Testis (tissue), 2 donors: Measurements from ENCODE around the gene CCDC196.

Experiments used
- POLR2A ChIP-seq: fragments of 450-650 bp; IDR thresholded peaks from one replicate; pipeline ENCODE4 v1.6.1; 2017; ENCODE audit warnings: antibody characterized with exemption, mild to moderate bottlenecking, moderate library complexity
- TF ChIP-seq, protein P1 (sequence below), 3 experiments: fragments of 450-650 bp in 2 of 3; fragments of 200-600 bp in 1 of 3; sonication (generic) in 1 of 3; IDR thresholded peaks; one replicate each; pipeline ENCODE4 v1.5.1; 2016 to 2019; ENCODE audit warnings: antibody characterized with exemption in 3 of 3, mild to moderate bottlenecking in 2 of 3, moderate library complexity in 1 of 3

DNA sequence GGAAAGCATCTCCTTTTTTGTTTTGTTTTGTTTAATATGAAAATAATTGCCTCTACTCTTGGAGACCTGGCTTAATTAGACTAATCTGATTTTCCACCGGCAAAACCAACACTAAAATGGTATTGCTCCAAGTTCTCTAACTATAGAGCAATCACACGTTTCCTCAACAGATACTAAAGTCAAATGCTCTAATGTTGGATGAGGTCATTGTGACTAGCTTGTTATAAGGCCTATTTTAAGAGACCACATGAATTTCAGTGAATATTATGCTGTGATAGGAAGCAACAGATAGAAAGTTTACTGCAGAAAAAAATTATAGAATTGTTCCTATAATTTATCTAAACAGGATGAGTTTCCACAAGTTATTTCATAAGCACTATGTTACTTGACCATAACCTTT lies 3.3 kb upstream of the CCDC196 start:
- TF ChIP-seq, protein P1, sequence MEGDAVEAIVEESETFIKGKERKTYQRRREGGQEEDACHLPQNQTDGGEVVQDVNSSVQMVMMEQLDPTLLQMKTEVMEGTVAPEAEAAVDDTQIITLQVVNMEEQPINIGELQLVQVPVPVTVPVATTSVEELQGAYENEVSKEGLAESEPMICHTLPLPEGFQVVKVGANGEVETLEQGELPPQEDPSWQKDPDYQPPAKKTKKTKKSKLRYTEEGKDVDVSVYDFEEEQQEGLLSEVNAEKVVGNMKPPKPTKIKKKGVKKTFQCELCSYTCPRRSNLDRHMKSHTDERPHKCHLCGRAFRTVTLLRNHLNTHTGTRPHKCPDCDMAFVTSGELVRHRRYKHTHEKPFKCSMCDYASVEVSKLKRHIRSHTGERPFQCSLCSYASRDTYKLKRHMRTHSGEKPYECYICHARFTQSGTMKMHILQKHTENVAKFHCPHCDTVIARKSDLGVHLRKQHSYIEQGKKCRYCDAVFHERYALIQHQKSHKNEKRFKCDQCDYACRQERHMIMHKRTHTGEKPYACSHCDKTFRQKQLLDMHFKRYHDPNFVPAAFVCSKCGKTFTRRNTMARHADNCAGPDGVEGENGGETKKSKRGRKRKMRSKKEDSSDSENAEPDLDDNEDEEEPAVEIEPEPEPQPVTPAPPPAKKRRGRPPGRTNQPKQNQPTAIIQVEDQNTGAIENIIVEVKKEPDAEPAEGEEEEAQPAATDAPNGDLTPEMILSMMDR (IDR thresholded peaks at IDR 0.05), result no peak
- no peak for TF ChIP-seq POLR2A
